ENCODE results near the gene TWIST2.

TWIST2 gene

DNA sequence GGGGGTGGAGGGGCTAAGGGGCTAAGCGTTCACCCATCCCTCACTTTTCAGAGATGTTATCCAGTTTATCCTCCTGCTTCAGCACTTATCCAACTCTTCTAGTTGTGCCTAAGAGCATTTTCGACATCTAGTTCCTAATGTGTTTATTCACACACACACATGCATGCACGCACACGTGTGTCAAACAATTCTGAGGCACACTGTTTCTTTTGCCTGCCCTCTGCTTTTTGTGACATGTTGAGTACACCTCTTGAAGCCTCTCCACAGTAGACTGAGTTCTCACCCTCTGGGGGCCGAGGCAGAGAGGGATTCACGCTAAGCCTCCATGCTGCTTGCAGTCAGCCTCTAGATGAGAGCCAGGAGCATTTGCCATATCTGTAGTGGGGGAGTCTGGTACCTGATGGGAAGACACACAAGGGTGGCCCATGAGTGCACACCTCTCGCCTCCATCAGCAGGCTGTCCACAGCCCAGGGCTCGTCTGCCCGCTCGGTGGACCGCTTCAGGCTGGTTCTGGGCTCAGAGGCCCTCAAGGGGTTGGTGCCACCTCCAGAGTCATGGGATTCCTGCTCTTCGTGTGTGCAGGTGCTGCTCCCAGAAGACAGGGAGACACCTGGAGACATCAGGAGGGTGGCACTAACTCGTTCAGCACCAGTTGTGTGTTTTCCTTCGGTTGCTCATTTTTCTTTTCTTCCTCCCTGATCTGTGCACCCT is 11.9 kb downstream of the TWIST2 start:
- DNase-seq = no peak

DNA sequence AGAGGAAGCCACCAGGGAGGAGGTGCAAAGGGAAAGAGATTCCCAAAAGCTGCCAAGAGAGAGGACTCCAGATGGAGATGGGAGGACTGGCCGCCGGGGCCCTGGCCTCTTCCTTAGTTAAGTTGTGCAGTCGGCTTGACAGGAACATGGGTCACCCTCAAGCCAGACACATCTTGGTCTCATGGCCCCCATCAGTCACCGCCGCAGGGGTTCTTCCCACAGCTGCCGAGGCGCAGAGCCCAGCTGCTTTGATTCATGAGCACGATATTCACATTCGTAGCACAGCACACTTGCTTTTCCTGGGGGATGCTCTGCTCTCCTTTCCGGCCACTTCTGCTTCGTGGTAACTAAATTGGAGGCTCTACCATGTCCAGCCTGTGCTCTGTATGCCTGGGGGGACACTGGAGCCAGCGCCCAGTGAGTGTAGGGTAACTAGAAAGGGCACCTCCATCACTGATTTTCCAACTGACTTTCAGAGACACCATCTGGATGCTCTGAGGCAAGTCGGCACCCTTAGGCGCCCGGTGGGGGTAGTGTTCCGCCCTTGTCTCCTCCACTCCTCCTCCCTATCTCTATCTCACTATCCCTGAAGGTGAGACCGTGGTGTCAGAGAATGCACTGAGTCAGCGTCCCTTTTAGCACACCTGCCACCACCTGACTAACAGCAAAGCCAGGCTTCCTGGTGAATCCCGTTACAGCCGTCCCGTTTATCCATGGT is 13.3 kb downstream of the TWIST2 start:
- DNase-seq = no peak

DNA sequence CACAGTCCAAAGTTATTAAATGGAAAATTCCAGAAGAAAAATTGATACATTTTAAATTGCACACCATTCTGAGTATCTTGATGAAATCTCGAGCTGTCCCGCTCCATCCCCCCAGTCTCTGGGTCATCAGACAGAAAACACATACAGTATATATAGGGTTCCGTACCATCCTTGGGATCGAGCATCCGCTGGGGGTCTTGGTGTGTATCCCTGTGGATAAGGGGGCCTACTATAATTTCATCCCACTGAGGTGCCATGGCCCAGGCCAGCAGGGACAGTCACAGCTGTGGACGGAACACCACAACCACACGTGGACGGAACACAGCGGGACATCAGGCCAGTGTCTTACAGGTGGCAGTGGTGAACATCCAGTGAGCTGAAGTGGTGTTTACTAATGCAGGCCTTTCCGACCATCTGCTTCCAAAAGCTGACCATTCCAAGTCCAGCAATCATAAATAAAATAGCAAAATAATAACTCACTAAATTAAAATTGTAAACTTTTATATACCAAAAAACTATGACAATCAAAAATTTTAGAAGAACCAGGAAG is 14.0 kb downstream of the TWIST2 start:
- no peak for DNase-seq

DNA sequence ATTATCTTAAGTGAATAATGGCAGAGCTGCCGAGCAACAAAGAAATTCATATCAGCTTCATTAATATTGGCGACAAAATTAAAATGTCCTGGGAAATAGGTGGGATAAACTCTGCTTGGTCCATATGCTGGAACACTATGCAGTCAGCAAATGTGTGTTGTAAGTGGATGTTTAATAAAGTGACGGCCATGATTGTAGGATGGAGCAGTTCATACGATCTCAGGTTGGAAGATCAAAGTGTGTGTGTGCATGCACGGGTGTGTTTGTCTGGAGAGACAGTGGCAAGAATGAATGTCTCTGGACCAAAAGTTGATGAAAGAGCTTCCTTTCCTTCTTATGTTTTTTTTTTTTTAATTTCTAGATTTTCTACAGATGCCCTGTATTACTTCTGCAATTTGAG is 14.8 kb downstream of the TWIST2 start:
- no peak for DNase-seq

DNA sequence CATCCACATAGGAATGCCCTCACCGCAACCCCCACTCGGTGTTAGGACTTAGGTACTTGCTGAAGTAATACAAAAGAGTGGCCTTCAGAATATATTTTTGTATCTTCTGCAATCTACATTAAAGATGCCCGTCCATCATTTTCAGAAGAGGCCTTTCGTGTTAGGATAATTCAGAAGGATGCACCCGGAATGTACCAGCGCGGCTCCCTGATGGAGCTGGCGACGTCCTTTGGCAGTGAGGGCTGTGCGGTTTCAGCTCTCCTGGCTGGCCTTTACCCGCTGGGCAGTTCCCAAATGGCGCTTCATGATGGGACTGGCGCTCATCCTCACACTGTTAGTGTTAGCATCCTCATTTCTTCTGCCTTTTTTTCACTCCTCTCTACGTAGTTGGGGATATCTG is 15.3 kb downstream of the TWIST2 start:
- no peak for DNase-seq

DNA sequence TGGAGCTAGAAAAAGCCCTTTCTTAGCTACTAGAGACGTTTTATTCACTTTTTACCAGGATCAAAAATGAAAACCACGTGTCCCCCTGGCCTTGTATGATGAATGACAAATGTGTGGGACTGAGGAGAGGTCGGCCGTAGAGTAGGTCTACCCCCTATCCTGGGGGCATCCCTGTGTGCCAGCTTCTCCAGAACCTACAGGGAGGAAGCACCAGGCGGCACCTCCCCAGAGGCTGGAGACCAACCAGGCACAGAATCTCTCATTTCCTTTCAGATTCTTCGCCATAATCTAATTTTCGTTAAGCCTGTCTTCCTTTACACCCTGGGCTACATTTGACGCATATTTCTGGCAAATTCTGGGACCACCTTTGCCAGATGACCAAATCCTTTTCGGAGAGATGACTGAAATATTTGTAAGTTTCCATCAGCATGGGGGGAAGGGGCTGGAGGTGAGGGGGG is 15.9 kb downstream of the TWIST2 start:
- no peak for DNase-seq

DNA sequence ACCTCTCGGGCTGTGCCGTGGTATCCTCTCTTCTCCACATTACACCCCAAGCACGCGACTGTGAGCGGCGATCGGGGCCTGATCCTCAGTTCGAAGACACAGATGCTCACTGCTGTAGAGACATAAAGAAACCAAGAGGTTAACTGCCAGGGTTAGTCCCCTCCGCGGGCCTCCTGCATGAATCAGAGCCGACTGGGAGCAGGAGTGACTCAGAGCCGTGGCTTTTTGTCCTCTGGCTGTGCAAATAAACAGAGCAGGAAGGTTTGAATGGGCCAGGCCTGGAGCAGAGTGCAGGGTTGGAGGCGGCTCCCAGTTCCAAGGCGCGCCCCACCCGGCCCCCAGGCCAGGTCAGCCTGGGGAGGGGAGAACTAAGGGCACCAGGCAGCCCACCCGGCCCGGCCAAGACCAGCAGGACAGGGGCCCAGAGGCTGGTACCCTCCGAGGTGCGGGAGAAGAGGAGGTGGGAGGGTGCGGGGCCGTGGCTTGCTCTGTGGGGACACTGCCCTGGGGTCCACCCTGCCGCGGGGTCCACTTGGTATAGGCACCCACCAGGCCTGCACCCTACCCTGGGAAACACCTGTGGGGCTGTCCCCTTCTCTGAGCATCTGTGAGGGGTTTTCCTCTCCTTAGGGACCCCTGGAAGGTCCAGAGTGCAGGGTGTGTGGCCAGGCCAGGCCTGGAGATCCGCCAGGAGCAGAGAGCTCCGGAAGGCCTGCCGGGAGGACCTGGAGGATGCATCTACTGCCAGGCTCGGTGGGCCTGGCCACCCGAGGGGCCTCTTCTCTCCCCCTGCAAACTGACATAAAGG is 16.5 kb downstream of the TWIST2 start:
- DNase-seq = no peak

DNA sequence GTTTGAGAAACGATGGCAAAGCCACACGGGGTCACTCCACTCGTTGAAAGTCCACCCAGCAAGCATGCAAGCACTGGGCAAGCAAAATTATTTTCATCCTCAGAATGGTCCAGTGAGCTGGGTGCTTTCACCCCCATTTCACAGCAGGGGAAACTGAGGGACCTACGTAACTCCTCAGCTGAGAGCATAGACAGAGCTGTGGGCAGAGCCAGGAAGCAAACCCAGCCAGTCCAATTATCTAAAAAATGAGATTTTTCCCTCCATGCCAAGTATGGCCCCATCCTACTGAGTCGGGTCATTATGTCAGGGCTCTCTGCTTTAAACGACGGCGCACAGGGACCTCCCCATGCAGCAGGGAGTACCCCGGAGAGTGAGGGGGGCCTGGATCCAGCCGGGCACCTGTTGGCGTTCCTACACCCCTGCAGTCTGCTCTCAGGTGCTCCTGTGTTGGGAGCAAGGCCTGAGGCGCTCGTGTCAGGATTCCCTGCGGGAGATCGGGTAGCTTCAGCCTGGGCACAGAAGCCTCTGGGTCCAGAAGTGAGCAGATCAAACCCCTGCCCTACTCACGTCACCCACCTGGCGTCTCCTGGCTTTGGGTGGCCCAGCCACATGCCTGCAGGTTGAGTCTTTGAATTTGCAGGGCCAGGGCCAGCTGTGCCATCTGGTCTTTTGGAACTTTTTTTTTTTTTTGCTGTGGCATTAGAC is 17.3 kb downstream of the TWIST2 start:
- DNase-seq = no peak

DNA sequence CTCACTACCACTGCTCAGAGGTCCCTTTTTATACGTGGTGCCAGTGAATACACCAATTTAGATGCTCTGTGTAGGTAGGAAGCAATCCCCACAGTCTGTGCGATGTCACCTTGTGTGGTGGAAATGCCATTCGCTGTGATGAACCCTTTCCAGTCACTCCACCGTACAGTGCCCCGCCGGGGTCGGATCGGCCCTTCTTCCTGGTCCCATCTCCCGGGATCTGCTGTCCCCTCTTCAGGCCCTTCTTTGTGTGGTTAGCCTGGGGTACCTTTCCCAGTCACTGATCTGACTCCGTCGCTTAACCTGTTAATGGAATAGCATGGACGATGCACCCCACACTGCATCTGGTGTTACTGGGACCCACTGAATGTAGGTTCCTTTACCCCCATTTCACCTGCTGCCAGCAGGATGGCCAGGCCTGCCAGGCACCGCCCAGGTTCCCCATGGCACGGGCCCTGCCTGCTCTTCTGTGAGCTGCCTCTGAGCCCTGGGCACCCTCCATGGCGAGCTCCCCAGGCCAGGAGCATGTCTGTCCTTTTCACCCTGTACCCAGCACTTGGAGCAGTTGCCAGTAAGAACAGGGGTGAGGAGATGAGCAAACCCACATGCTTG is 18.0 kb downstream of the TWIST2 start:
- no peak for DNase-seq

DNA sequence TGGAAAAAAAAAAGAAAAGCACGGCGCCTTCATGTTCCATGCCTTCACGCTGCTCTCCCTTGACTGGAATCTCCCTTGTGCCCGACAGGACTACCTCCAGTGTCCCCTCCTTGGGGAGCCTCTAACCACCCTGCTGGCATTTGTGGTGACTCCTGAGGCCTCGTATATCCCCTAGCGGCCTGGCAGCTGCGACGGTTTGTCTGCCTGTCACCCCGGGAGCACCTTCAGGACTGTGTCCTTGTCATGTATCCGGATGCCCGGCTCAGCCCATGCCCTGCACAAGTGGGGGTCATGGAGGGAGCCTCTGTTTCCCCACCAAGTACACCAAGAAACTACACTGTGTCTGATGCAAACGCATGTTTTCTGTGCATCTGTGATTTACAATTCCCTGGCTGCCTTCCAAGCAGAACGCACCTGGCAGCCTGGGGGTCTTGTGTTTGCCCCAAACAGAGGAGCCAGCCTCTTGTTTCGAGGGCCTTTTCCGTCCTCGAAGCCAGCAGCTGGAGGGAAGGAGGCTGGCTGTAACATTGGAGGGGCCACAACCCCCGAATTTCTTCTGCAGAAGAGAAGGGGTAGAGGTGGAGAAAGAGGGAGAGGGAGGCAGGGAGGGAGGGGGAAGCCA is 18.9 kb downstream of the TWIST2 start:
- DNase-seq = no peak

DNA sequence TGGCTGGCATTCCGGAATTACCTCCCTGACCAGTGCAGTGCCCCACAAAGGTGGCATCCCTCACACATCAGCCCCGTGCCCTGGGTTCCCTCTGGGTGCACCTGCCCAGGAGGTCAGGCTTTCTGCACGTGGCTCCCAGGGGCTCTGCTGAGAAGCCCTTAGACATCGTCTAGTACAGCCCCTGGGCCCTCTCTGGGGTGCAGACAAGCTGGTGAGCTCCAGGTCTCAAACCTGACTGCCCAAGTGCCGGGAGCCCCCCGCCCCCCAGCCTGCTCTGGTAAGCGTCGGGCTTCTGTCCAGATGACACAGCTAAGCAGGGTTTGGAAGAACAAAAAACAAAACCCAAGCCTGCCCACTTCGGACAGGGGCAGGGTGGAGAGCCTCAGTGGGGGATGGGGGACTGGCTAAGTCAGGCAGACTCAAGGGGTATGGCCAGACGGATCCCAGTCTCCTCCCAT is 20.2 kb downstream of the TWIST2 start:
- no peak for DNase-seq

DNA sequence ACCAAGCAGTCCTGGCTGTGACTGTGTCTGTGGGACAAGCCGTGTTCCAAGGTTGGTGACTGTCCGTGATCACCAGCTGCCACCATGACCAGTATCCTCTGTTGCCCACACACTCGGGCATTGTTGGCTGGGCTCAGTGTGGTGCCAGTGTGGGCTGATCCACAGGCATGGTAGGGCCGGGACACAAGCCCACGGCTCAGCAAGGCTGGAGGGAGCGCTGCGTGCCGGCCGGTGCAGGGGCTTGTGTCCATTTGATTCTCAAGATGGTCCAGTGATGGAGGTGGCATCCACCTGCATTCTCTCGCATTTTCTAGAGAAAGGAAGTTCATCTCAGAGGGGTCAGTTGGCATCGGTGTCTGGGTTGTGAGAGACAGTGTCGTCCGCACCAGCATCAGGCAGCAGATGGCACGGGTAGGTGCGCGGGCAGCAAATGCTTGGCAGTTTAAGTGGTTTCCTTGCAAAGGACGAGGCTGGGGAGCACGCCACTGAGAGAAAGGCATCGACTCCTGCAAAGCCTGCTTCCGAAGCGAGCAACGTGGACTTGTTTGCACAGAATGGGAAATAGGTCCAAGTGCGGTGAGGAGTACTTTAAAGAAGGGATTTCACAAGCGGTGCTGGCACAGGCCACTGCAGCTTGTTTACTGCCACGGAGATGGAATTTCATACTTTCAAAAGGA is 20.9 kb downstream of the TWIST2 start:
- DNase-seq = no peak

DNA sequence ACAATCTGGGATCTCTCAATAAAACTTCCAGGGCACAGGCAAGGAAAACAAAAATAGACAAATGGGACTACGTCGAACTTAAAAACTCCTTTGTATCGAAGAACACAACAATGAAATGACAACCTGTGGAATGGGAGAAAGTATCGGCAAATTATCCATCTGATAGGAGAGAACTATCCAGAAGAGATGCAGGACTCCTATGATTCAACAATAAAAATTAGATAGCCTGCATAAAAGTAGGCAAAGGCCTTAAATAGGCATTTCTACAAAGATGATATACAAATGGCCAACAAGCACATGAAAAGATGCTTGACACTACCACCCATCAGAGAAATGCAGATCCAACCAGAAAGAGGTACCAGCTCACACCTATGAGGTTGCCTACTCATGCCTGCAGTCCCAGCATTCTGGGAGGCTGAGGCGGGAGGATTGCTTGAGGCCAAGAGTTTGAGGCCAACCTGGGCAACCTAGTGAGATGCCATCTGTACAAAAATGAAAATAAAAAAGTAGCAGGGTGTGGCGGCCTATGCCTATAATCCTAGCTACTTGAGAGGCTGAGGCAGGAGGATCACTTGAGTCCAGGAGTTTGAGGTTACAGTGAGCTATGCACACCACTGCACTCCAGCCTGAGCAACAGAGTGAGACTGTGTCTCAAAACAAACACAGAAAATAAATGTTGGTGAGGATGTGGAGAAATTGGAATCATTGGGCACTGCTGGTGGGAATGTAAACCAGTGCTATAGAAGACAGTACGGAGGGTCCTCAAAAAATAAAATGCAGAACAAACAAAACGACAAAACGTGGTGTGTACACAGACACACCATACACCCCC is 21.6 kb downstream of the TWIST2 start:
- no peak for DNase-seq

DNA sequence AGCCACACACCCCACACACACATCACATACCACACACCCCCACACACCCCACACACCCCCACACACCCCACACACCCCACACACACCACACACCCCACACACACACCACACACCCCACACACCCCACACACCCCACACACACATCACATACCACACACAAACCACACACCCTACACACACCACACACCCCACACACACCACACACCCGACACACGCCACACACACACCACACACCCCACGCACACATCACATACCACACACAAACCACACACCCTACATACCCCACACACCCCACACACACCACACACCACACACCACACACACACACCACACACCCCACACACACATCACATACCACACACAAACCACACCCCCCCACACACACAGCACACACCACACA is 22.4 kb downstream of the TWIST2 start:
- DNase-seq = no peak

DNA sequence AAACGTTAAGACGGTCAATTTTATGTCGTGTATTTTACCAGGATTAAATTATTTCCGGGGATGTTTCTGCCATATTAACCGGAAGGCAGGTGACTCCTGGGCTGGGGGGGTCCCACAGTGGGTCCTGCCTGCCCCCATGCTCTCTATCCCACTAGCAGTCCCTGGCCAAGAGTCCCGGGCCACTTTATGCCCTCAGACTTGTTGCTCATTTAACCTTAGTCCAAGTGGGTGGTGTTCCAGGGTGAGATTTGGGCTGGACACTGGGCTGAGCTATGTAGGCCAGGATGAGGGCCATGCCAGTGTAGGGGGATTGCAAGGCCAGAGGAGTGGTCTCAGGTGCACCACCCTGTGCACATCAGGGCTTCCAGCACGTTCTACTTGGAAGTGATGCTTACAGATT is 24.1 kb downstream of the TWIST2 start:
- no peak for DNase-seq

DNA sequence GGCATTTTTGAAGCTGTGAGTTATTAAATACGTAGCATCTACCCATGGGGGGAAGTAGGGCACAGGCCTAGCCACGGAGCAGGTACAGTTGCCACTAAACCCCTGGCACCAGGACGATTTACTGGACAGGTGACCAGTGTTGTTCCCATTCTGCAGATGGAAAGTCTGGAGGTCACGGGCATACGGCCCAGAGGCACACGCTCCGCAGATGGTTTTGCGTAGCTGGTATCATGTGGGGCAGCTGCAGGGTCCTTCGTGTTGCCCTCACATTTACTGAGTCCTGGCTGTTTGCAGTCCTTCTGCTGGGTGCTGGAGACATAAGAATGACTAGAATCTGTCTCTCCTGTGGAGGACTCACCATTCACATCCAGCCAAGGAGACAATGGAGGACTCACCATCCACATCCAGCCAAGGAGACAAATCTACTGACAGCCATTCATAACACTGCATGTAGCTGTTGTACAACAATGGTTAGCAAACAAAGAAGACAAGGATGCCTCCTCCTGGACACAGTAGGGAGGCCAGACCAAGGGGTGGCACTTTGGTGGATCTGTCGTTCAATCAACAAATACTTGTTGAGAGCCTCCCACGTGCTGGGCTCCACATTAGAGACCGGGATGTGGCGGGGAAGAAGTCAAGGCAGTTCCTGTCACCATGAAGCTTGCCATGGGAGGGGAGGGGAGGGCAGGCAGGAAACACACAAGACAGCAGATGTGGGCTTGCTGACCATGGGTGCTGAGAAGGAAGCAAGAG is 24.9 kb downstream of the TWIST2 start:
- no peak for DNase-seq

DNA sequence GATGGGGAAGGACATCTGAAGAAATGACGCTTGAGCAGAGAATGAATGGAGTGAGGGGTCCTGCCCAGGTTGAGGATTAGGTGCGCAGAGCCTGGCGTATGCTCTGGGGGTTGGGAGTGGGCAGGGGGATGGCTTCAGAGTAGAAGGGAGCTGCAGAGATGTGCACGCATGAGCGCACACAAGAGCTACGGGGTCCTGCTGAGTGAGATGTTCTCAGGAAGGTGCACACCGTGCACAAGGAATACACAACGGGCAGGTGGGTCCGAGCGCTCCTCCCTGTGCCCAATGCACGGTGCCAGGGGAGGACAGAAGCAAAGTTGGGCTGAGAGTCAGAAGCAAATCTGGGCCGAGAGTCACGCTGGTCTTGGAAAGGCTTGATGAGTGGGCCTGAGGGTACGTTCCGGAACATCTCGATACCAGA is 25.5 kb downstream of the TWIST2 start:
- DNase-seq = no peak

DNA sequence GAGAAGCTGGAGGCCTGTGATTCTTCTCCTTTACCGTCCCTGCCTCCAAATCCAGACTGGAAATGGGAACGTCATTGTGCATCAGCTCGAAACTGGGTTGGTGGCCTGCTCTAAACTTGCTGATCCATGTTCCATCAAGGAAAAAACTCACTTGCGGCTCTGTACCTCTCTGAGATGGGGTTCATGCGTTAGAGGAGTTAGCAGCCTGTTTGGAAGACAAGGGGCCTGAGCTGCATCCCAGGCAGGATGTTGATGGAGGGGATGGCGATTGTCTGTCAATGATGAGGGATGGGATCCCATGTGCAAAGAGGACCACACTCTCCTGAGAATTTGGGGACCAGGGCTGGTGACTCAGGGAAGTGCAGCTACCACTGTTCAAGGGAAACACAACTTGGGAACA is 26.0 kb downstream of the TWIST2 start:
- DNase-seq = no peak

DNA sequence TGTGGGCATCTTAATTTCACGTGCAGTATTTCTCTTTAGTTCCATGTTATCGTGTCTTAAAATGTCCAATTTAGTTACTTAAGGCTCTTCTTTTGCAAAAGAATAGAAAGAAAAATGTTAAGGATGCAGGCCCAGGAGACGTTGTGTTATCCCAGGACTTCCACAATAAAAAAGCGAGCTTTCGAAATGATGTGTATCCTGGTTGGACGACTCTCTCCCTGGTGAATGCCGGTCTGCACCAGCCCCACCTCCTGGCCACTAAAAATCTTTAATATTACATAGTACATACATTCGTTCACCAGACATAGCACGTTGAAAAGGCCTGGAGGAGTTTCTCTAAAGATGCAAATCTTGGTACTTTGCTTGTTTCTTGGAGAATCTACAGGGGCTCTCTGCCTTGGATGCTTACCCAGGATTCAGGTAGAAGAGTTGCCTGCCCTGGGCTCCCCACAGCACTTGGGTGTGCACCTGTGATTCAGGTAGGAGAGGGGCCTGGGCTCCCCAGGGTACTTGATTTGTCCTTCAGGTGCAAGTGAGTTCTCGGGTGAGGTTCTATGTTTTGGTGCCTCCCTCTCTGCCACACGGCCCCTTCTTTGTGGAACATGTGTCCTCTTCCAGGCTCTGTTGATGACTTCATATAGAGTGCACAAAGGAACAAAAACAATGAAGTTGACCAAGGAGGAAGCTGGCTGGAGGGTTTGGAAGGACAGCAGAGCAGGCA is 26.6 kb downstream of the TWIST2 start:
- no peak for DNase-seq

Data from stimulated activated naive CD4-positive, alpha-beta T cell treated with Interleukin-2 at 50 U/mL for 16 hours (primary cell).